GM23338 (cell line): ENCODE results near the gene FYB2. TPM values are rescaled to one million over a fixed set of nuclear protein-coding genes. Genes with fewer than 3 reads are reported as not detected.

ENCODE experiments used
- ATAC-seq: fragments of 200-7000 bp; cut with Tn5 transposase; 3 replicates; pipeline ENCODE4 v1.9.1; 2020
- DNase-seq: peaks from one replicate; pipeline ENCODE4 v3.0.0-alpha.2; 2015; ENCODE audit warnings: low spot score
- H2AFZ ChIP-seq: fragments of 200-600 bp; sonication (generic); 2 replicates; pipeline ENCODE4 v1.8.0; 2016; ENCODE audit warnings: antibody characterized with exemption, mild to moderate bottlenecking, moderate library complexity
- H3F3A ChIP-seq: fragments of 200-600 bp; sonication (generic); replicated peaks from 2 replicates; pipeline ENCODE4 v1.8.0; 2017; ENCODE audit warnings: antibody characterized with exemption, mixed run types, low read depth
- H3K27ac ChIP-seq: fragments of 200-600 bp; sonication (generic); 2 replicates; pipeline ENCODE4 v1.6.1; 2016; ENCODE audit warnings: low read depth
- H3K27me3 ChIP-seq: fragments of 200-600 bp; sonication (generic); 2 replicates; pipeline ENCODE4 v1.8.0; 2016; ENCODE audit warnings: mild to moderate bottlenecking, mixed run types, moderate library complexity; ENCODE audit not compliant: insufficient read depth
- H3K36me3 ChIP-seq: fragments of 200-600 bp; sonication (generic); 2 replicates; pipeline ENCODE4 v1.8.0; 2016; ENCODE audit warnings: mild to moderate bottlenecking; ENCODE audit not compliant: insufficient read depth
- H3K4me1 ChIP-seq: fragments of 200-600 bp; sonication (generic); 2 replicates; pipeline ENCODE4 v1.8.0; 2016; ENCODE audit warnings: mild to moderate bottlenecking, moderate library complexity; ENCODE audit not compliant: insufficient read depth
- H3K4me2 ChIP-seq: fragments of 200-600 bp; sonication (generic); 2 replicates; pipeline ENCODE4 v1.7.1; 2017; ENCODE audit warnings: mixed run types
- H3K4me3 ChIP-seq: fragments of 200-600 bp; sonication (generic); 2 replicates; pipeline ENCODE4 v1.6.1; 2016; ENCODE audit warnings: mixed run types
- H3K79me2 ChIP-seq: fragments of 200-600 bp; sonication (generic); replicated peaks from 2 replicates; pipeline ENCODE4 v1.8.0; 2017; ENCODE audit warnings: mild to moderate bottlenecking; ENCODE audit not compliant: insufficient read depth
- H3K9me2 ChIP-seq: fragments of 200-600 bp; sonication (generic); 2 replicates; pipeline ENCODE4 v1.8.0; 2017; ENCODE audit not compliant: insufficient read depth
- H4K20me1 ChIP-seq: fragments of 200-600 bp; sonication (generic); replicated peaks from 2 replicates; pipeline ENCODE4 v1.8.0; 2017; ENCODE audit warnings: mild to moderate bottlenecking; ENCODE audit not compliant: insufficient read depth
- H3K27ac Mint-ChIP-seq: 2 replicates; pipeline ENCODE4 v1.8.0; 2020; ENCODE audit warnings: inconsistent platforms, mild to moderate bottlenecking, moderate library complexity, mixed read lengths
- H3K27me3 Mint-ChIP-seq: 3 replicates; pipeline ENCODE4 v1.8.0; 2022; ENCODE audit warnings: low read depth, mild to moderate bottlenecking, moderate library complexity, mixed read lengths, inconsistent platforms; ENCODE audit not compliant: insufficient read depth, poor library complexity
- H3K36me3 Mint-ChIP-seq: 3 replicates; pipeline ENCODE4 v1.8.0; 2021; ENCODE audit warnings: low read depth, mild to moderate bottlenecking, inconsistent platforms, moderate library complexity, mixed read lengths
- H3K4me1 Mint-ChIP-seq: 3 replicates; pipeline ENCODE4 v1.8.0; 2020; ENCODE audit warnings: mild to moderate bottlenecking, inconsistent platforms, mixed read lengths
- H3K4me3 Mint-ChIP-seq: 3 replicates; pipeline ENCODE4 v1.8.0; 2021; ENCODE audit warnings: moderate library complexity, mild to moderate bottlenecking, inconsistent platforms, mixed read lengths
- H3K9me3 Mint-ChIP-seq: 3 replicates; pipeline ENCODE4 v1.8.0; 2020; ENCODE audit warnings: moderate library complexity, mild to moderate bottlenecking, inconsistent platforms, mixed read lengths
- CREB1 ChIP-seq: fragments of 250-450 bp; sonication (Bioruptor Pico); IDR thresholded peaks from 2 replicates; pipeline ENCODE4 v1.5.0; 2020; ENCODE audit warnings: low read depth, mild to moderate bottlenecking, moderate library complexity
- JUNB ChIP-seq: IDR thresholded peaks from one replicate; pipeline ENCODE4 v1.6.1; 2016; ENCODE audit warnings: antibody characterized with exemption; ENCODE audit not compliant: unreplicated experiment
- POLR2AphosphoS5 ChIP-seq: IDR thresholded peaks from 2 replicates; pipeline ENCODE4 v1.6.1; 2016; ENCODE audit warnings: antibody characterized with exemption, low read depth
- ZNF462 ChIP-seq: fragments of 250-450 bp; sonication (Bioruptor Pico); IDR thresholded peaks from 2 replicates; pipeline ENCODE4 v1.5.0; 2020; ENCODE audit warnings: mild to moderate bottlenecking, moderate library complexity
- polyA plus RNA-seq: library from polyadenylated mRNA; unstranded; fragments of >200 nt; fragmentation: Nextera tagmentation; extraction: Ambion mirVana; gene quantifications from 2 replicates; pipeline ENCODE4 v1.2.1, GENCODE V29; 2016
- total RNA-seq: library from RNA; depleted of rRNA; stranded (reverse); fragments of >200 nt; shearing (Covaris generic); gene quantifications from 2 replicates; pipeline ENCODE4 v1.2.3, GENCODE V29; 2014
- TF ChIP-seq, protein P1 (sequence below): IDR thresholded peaks from 2 replicates; pipeline ENCODE4 v1.6.1; 2016; ENCODE audit warnings: antibody characterized with exemption
- TF ChIP-seq, protein P2 (sequence below), 2 experiments: fragments of 200-600 bp in 1 of 2; sonication (generic) in 1 of 2; conservative IDR thresholded peaks; 2 replicates each; pipeline versions ENCODE4 v1.5.1 to v1.6.1; 2016 to 2017; ENCODE audit warnings: antibody characterized with exemption in 2 of 2, low read depth in 2 of 2, mild to moderate bottlenecking in 2 of 2, moderate library complexity in 1 of 2
- TF ChIP-seq, protein P3 (sequence below): IDR thresholded peaks from one replicate; pipeline ENCODE4 v1.6.1; 2018; ENCODE audit warnings: antibody characterized with exemption; ENCODE audit not compliant: unreplicated experiment

Gene FYB2
- total and polyA plus RNA-seq, 2 experiments from 2014 or later, result 0.39 TPM; not detected in 1

DNA sequence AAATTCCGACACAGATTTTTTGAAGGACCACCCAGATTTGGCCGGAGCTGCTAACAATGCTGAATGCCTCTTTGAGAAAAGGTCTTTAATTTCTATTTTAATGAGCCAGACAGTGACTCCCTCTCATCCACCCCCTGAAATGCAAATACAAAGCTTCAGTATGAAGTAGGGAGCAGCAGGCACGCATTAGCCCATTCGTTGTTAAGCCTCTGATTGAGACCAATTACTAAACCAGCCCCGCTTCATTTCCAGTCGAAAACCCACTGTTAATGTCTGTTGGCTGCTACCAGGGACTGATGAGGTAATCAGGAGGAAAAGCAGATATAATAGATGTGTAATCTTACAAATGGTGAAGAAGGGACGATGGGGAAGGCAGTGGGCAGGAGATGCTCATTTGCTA is 30.5 kb upstream of the FYB2 start:
- Mint-ChIP-seq H3K4me3 (no peak overlapping the region), H3K36me3 (no peaks in the 10 kb centered on the region; the same call in 2 of the 3 replicates), H3K27me3 (no peaks in the 10 kb centered on the region), H3K9me3 (no peaks in the 10 kb centered on the region), H3K4me1 (peaks cover 19% of the 10 kb centered on the region), H3K27ac (no peak overlapping the region)
- Histone ChIP-seq H3K9me2 (peaks cover 15% of the 10 kb centered on the region), H3K79me2 (no peaks in the 10 kb centered on the region), H3K4me3 (no peak overlapping the region), H4K20me1 (no peaks in the 10 kb centered on the region), H3K36me3 (no peaks in the 10 kb centered on the region), H3K27me3 (no peaks in the 10 kb centered on the region), H3K27ac (no peak overlapping the region), H2AFZ (peak overlapping the region; percentile 16; the same call in 1 of the 2 replicates), H3K4me2 (0 out of 2 replicates have a peak overlapping the region, but pooled peaks have one; percentile 34), H3F3A (no peaks in the 10 kb centered on the region), H3K4me1 (peaks cover 17% of the 10 kb centered on the region)
- ATAC-seq (no peak), DNase-seq (no peak)
- TF ChIP-seq ZNF462 (no peak), JUNB (no peak), POLR2AphosphoS5 (no peak), CREB1 (CRISPR knock-in tag) (no peak)
- TF ChIP-seq, protein P1, sequence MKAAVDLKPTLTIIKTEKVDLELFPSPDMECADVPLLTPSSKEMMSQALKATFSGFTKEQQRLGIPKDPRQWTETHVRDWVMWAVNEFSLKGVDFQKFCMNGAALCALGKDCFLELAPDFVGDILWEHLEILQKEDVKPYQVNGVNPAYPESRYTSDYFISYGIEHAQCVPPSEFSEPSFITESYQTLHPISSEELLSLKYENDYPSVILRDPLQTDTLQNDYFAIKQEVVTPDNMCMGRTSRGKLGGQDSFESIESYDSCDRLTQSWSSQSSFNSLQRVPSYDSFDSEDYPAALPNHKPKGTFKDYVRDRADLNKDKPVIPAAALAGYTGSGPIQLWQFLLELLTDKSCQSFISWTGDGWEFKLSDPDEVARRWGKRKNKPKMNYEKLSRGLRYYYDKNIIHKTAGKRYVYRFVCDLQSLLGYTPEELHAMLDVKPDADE, result no peak
- TF ChIP-seq, protein P2, sequence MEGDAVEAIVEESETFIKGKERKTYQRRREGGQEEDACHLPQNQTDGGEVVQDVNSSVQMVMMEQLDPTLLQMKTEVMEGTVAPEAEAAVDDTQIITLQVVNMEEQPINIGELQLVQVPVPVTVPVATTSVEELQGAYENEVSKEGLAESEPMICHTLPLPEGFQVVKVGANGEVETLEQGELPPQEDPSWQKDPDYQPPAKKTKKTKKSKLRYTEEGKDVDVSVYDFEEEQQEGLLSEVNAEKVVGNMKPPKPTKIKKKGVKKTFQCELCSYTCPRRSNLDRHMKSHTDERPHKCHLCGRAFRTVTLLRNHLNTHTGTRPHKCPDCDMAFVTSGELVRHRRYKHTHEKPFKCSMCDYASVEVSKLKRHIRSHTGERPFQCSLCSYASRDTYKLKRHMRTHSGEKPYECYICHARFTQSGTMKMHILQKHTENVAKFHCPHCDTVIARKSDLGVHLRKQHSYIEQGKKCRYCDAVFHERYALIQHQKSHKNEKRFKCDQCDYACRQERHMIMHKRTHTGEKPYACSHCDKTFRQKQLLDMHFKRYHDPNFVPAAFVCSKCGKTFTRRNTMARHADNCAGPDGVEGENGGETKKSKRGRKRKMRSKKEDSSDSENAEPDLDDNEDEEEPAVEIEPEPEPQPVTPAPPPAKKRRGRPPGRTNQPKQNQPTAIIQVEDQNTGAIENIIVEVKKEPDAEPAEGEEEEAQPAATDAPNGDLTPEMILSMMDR (conservative IDR thresholded peaks at IDR 0.05; ENCODE audit: low read depth in 2 of 2), result no peak
- TF ChIP-seq, protein P3, sequence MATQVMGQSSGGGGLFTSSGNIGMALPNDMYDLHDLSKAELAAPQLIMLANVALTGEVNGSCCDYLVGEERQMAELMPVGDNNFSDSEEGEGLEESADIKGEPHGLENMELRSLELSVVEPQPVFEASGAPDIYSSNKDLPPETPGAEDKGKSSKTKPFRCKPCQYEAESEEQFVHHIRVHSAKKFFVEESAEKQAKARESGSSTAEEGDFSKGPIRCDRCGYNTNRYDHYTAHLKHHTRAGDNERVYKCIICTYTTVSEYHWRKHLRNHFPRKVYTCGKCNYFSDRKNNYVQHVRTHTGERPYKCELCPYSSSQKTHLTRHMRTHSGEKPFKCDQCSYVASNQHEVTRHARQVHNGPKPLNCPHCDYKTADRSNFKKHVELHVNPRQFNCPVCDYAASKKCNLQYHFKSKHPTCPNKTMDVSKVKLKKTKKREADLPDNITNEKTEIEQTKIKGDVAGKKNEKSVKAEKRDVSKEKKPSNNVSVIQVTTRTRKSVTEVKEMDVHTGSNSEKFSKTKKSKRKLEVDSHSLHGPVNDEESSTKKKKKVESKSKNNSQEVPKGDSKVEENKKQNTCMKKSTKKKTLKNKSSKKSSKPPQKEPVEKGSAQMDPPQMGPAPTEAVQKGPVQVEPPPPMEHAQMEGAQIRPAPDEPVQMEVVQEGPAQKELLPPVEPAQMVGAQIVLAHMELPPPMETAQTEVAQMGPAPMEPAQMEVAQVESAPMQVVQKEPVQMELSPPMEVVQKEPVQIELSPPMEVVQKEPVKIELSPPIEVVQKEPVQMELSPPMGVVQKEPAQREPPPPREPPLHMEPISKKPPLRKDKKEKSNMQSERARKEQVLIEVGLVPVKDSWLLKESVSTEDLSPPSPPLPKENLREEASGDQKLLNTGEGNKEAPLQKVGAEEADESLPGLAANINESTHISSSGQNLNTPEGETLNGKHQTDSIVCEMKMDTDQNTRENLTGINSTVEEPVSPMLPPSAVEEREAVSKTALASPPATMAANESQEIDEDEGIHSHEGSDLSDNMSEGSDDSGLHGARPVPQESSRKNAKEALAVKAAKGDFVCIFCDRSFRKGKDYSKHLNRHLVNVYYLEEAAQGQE, result no peak
